A549 treated with Hydrocortisone at 1 μM for 4 hours (cell line): Measurements from ENCODE around the gene GCFC2. TPM values are rescaled to one million over a fixed set of nuclear protein-coding genes. Genes with fewer than 3 reads are reported as not detected.

ENCODE experiments used
- total RNA-seq: library from RNA; stranded (reverse); fragments of 200-300 nt; extraction: Qiagen RNA extraction; gene quantifications from 5 replicates; pipeline ENCODE4 v1.2.3, GENCODE V29; 2022

The GCFC2 gene
- total RNA-seq = 14.8 to 19.1 TPM (median 15.2 TPM) in 5 replicates

GRCh38 chr2:75710577-75711253, at the start of gene GCFC2:
Gene GCFC2 (minus strand): TSS chr2:75710915. CDS start chr2:75710855, 60 bp downstream.

GRCh38 chr2:75646583-75647425, 63.9 kb downstream of the GCFC2 start, which contains the start of gene MRPL19:
Gene MRPL19 (plus strand): TSS chr2:75646783. CDS start chr2:75646808, 25 bp downstream.

Other genes starting within 250 kb of the GCFC2 start
- gene EVA1A, start 150.0 kb downstream of the GCFC2 start, total RNA-seq = 8.0 to 10.3 TPM (median 8.4 TPM) in 5 replicates
- 68.8 to 74.8 TPM (median 70.8 TPM) in 5 replicates for gene MRPL19, start 64.1 kb downstream of the GCFC2 start, total RNA-seq